Left ventricle myocardium inferior (tissue), 1 donor: ENCODE results near the gene ZNF581. TPM values are rescaled to one million over a fixed set of nuclear protein-coding genes. Genes with fewer than 3 reads are reported as not detected.

Experiments used
- DNase-seq: peaks from one replicate; pipeline ENCODE4 v3.0.0-alpha.2; 2020
- H3K27ac ChIP-seq: fragments of 200-600 bp; replicated peaks from 2 replicates; pipeline ENCODE4 v1.8.0; 2021
- H3K27me3 ChIP-seq: fragments of 200-600 bp; 2 replicates; pipeline ENCODE4 v1.8.0; 2021; ENCODE audit warnings: low read depth
- H3K36me3 ChIP-seq: fragments of 200-600 bp; 2 replicates; pipeline ENCODE4 v1.8.0; 2021
- H3K4me1 ChIP-seq: fragments of 200-600 bp; 2 replicates; pipeline ENCODE4 v1.8.0; 2021
- H3K4me3 ChIP-seq: fragments of 200-600 bp; 2 replicates; pipeline ENCODE4 v1.8.0; 2021; ENCODE audit warnings: mild to moderate bottlenecking, moderate library complexity
- H3K9me3 ChIP-seq: fragments of 200-600 bp; replicated peaks from 2 replicates; pipeline ENCODE4 v1.8.0; 2021
- intact Hi-C: fragments of 100-400 bp; cut with micrococcal nuclease; formaldehyde crosslinking; loops from one replicate; pipeline ENCODE4 v1.11.0; 2022
- total RNA-seq: library from RNA; stranded (reverse); fragmentation: NEBNext Ultra II Directional; extraction: Animal tissue kit (Norgen Biotek cat#: 25700); gene quantifications from one replicate; pipeline ENCODE4 v1.2.1, GENCODE V29; 2021
- TF ChIP-seq, protein P1 (sequence below): fragments of 200-600 bp; IDR thresholded peaks from 2 replicates; pipeline ENCODE4 v1.8.0; 2021; ENCODE audit warnings: antibody characterized with exemption, mild to moderate bottlenecking, borderline replicate concordance
- donor health status: DM: no; HTN: yes; CAD: no; lungs with severe emphysema.

The ZNF581 gene
- total RNA-seq, 1 donor from 2014 or later = 7.1 TPM

DNA sequence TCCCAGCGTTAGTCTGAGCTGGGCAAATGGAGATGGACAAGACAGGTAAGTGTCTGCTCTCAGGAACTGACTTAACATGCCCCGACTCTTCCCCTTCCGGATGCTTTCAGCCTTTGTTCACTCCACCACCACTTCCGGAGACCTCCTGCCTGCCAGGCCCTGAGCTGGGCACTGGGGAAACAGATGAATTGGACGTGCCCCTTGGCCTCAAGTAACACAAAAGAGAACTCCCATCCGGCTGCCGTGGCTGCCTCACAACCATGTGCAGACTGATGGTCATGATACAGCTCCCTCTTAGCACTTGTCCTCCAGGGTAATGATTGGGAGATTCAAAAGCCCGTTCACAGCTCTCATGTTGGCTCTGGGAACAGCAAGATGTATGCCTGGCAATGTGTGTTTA, 26.0 kb upstream of the ZNF581 start:
- no peaks in the 10 kb centered on the region for H3K27me3 ChIP-seq
- no peak for DNase-seq
- intact Hi-C loops = no loop called here
- TF ChIP-seq, protein P1, sequence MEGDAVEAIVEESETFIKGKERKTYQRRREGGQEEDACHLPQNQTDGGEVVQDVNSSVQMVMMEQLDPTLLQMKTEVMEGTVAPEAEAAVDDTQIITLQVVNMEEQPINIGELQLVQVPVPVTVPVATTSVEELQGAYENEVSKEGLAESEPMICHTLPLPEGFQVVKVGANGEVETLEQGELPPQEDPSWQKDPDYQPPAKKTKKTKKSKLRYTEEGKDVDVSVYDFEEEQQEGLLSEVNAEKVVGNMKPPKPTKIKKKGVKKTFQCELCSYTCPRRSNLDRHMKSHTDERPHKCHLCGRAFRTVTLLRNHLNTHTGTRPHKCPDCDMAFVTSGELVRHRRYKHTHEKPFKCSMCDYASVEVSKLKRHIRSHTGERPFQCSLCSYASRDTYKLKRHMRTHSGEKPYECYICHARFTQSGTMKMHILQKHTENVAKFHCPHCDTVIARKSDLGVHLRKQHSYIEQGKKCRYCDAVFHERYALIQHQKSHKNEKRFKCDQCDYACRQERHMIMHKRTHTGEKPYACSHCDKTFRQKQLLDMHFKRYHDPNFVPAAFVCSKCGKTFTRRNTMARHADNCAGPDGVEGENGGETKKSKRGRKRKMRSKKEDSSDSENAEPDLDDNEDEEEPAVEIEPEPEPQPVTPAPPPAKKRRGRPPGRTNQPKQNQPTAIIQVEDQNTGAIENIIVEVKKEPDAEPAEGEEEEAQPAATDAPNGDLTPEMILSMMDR = no peak
- H3K4me1 ChIP-seq = peaks cover 9% of the 10 kb centered on the region
- peaks cover 50% of the 10 kb centered on the region for H3K36me3 ChIP-seq
- H3K4me3 ChIP-seq = no peak overlapping the region
- H3K9me3 ChIP-seq = no peaks in the 10 kb centered on the region
- H3K27ac ChIP-seq = no peak overlapping the region

DNA sequence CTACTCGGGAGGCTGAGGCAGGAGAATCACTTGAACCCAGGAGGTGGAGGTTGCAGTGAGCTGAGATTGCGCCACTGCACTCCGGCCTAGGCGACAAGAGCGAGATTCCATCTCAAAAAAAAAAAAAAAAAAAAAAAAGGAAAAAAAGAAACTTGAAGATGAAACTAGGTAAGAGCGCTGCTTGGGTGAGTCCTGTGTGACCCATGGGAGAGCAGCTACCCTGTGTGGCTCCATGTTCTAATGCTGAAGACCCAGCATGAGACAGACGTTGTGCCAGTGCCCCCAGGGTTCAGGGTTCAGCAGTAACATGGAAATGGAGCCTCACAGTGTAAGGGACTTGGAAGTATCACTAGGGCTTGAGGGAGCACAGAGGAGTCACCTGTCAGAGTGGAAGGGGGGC, 25.0 kb upstream of the ZNF581 start:
- H3K36me3 ChIP-seq = peaks cover 52% of the 10 kb centered on the region
- H3K4me1 ChIP-seq = peaks cover 10% of the 10 kb centered on the region
- intact Hi-C loops = no loop called here
- TF ChIP-seq, protein P1 = no peak
- DNase-seq = no peak
- H3K9me3 ChIP-seq = no peaks in the 10 kb centered on the region
- H3K27ac ChIP-seq = peak overlapping the region; percentile 2
- no peak overlapping the region for H3K4me3 ChIP-seq
- no peaks in the 10 kb centered on the region for H3K27me3 ChIP-seq

DNA sequence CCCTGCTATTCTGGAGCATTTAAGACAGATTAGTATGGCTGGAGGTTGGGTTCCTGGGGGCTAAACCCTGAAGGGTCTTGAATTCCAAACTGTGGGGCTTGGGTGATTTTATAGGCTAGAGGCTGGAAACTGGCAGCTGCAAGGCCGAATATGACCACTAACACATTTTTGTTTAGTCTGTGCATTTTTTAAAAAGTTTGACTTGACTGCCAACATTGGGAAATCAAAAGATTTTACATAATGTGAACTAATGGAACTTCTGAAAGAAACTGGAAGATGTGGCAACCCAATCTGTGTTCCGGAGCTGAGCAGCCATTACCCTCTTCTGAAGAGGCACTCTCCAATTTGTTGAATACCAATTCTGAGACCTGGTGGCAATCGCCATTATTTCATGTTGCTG, 24.2 kb upstream of the ZNF581 start:
- no peak overlapping the region for H3K4me3 ChIP-seq
- H3K4me1 ChIP-seq = peaks cover 16% of the 10 kb centered on the region
- H3K27me3 ChIP-seq = no peaks in the 10 kb centered on the region
- no peaks in the 10 kb centered on the region for H3K9me3 ChIP-seq
- H3K27ac ChIP-seq = peak overlapping the region; percentile 27
- TF ChIP-seq, protein P1 = no peak
- intact Hi-C loops = no loop called here
- DNase-seq = no peak
- H3K36me3 ChIP-seq = peaks cover 47% of the 10 kb centered on the region

DNA sequence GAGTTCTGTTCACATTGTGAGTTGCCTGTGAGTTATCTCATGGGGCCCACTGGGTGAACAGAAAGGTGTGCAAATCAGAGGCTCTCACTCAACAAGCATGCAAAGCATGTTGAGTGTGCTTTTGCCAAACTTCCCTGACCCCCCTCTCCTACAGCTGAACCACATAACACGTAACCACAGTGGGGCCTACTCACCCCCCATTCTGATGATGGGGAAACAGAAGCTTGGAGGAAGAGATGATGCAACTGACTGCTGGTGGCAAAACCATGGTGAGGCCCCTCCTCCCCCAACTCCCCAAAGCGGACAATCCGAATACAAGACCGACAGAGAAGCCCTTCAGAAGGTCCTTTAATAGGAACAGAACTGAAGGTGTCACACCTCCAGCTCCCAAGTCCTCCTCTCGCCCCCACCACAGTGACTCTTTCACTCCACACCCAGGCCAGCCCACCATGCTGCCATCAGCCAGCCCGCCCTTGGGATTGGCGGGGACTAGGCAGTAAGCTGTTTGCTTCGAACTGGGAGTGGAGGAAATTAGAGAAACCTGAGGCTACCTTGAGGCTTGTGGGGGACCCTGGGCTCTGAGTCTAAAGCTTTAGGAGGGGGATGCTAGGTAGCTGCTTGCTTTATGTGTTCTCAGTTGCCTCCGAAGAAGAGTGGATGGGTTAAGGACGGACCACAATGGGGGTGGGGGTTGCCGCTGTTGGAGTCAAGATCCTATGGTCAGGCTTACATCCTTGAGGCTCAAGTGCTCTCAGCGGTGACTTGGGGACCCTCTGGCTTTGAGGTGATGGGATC, 22.8 kb upstream of the ZNF581 start:
- Histone ChIP-seq H3K4me1 (peaks cover 20% of the 10 kb centered on the region), H3K4me3 (no peak overlapping the region), H3K36me3 (peaks cover 34% of the 10 kb centered on the region), H3K27me3 (no peaks in the 10 kb centered on the region), H3K27ac (no peak overlapping the region), H3K9me3 (no peaks in the 10 kb centered on the region)
- intact Hi-C loops = no loop called here
- TF ChIP-seq, protein P1 = no peak
- DNase-seq = no peak

DNA sequence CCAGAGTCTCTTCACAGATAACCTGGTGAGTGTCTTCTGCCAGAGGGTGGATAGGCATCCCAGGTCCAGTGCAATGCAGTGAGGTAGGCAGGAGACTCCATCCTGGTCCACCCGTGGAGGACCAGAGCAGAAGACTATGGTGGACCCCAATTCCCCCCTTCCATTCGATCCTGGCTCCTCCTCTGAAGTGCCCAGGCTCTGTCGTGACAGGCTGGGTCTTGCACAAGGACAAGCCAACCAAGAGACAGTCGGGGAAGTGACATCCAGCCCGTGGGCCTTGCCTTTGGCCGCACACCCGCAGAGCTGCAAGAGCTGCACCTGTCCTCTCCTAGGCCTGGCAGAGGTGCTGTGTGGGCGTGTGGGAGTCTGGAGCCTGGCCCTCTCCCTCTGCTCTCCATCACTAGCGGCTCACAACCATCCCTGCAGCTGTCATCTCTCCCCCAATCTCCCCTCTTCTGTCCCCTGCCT, 22.2 kb upstream of the ZNF581 start:
- intact Hi-C loops = no loop called here
- TF ChIP-seq, protein P1 = no peak

More for the DNA sequence above, 22.2 kb upstream of the ZNF581 start:
- no peak overlapping the region for H3K27ac ChIP-seq
- no peaks in the 10 kb centered on the region for H3K9me3 ChIP-seq
- H3K4me1 ChIP-seq = peaks cover 20% of the 10 kb centered on the region
- no peak for DNase-seq
- no peaks in the 10 kb centered on the region for H3K27me3 ChIP-seq
- no peak overlapping the region for H3K4me3 ChIP-seq
- H3K36me3 ChIP-seq = peaks cover 28% of the 10 kb centered on the region
